ENCODE results near the gene EIF3M. TPM values are rescaled to one million over a fixed set of nuclear protein-coding genes. Genes with fewer than 3 reads are reported as not detected.
A peak's percentile ranks its signal among the peaks of the same experiment; 100 is the strongest.

Gene EIF3M
- total and polyA plus RNA-seq, 2 of the 8 experiments (the other 6 are each of a cell fraction or from before 2014, with no cell fraction given), result 302 to 444 TPM

DNA sequence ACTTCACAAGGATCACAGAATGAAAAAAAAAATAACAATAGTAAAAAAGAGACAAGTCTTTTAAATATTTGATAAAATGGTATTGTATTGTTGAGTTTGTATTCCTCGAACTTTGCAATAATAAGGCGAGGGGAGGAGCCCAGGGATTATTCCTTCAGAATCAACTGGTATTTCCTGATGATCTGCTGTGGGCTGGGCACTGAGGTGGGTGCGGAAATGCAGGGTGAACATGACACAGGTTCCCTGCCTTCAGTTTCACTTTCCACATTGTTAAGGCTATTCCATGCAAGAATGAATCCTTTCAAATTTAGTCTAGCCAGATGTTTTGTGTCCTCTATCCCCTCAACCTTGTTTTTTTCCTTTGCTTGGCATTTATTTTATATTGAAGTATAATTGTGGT is 2.1 kb upstream of the EIF3M start:
- no peak for FAIRE-seq

More for the DNA sequence above, 2.1 kb upstream of the EIF3M start:
- Histone ChIP-seq H2BK120ac (replicated peaks; ENCODE audit: low read depth, low read length) (no peak overlapping the region), H3K4ac (replicated peaks; ENCODE audit: insufficient read length, low read depth, low read length) (no peak overlapping the region), H2BK12ac (ENCODE audit: low read depth, low read length) (no peak overlapping the region), H3K23me2 (ENCODE audit: low read depth, low read length) (peaks cover 5% of the 10 kb centered on the region; the same call in 1 of the 2 replicates), H3K18ac (ENCODE audit: extremely low read depth, low read length) (no peak overlapping the region), H3K79me1 (ENCODE audit: low read depth, low read length) (no peaks in the 10 kb centered on the region; the same call in none of the 2 replicates), H3K27ac (ENCODE audit: low read depth, low read length) (no peak overlapping the region), H3K79me2 (ENCODE audit: control insufficient read depth in 1 of 2, insufficient read depth in 2 of 2, low read length in 2 of 2) (peaks cover 28 to 29% of the 10 kb centered on the region in 2 experiments), H2AK5ac (ENCODE audit: low read depth, low read length) (no peak overlapping the region), H2BK20ac (ENCODE audit: low read length) (no peak overlapping the region), H3K4me2 (ENCODE audit: insufficient read depth in 1 of 2, low read depth in 2 of 2, low read length in 2 of 2) (no peak overlapping the region), H2BK5ac (ENCODE audit: low read depth, low read length) (no peak overlapping the region; the same call in 1 of the 2 replicates), H3K56ac (replicated peaks; ENCODE audit: insufficient read length, low read depth, low read length) (no peak overlapping the region), H3K36me3 (ENCODE audit: control insufficient read depth in 2 of 4, insufficient read depth in 4 of 4, low read length in 3 of 4) (no peaks in the 10 kb centered on the region), H3K9ac (replicated peaks in 1 of 4; ENCODE audit: extremely low read depth in 1 of 4, low read depth in 3 of 4, low read length in 3 of 4) (no peak overlapping the region), H3K9me3 (ENCODE audit: insufficient read depth in 2 of 2, low read depth in 1 of 2, low read length in 1 of 2) (no peaks in the 10 kb centered on the region), H4K20me1 (replicated peaks in 1 of 2; ENCODE audit: control insufficient read depth in 1 of 2, insufficient read depth in 2 of 2, low read length in 2 of 2) (peaks cover 3 to 5% of the 10 kb centered on the region in 2 experiments), H3K4me3 (ENCODE audit: extremely low read depth in 1 of 4, insufficient read depth in 2 of 4, low read depth in 3 of 4, low read length in 4 of 4) (no peak overlapping the region), H2BK15ac (ENCODE audit: low read length) (no peak overlapping the region), H3K4me1 (replicated peaks in 1 of 4; ENCODE audit: control insufficient read depth in 3 of 4, insufficient read depth in 4 of 4, low read length in 3 of 4) (peaks cover 0 to 2% (median under 1%) of the 10 kb centered on the region in 4 experiments; a peak in 3 of 7 replicates), H4K5ac (ENCODE audit: insufficient read length, low read depth, low read length) (no peak overlapping the region), H3K23ac (ENCODE audit: insufficient read length) (no peak overlapping the region), H4K91ac (replicated peaks; ENCODE audit: insufficient read length, low read length) (no peak overlapping the region), H4K8ac (ENCODE audit: extremely low read depth, insufficient read depth, low read length) (no peak overlapping the region), H2AFZ (ENCODE audit: low read length) (0 out of 2 replicates have a peak overlapping the region, but pooled peaks have one; percentile 21), H3K14ac (ENCODE audit: insufficient read length) (no peak overlapping the region), H3K27me3 (replicated peaks in 1 of 4; ENCODE audit: control insufficient read depth in 3 of 4, extremely low read depth in 1 of 4, insufficient read depth in 3 of 4, low read length in 3 of 4) (no peaks in the 10 kb centered on the region)
- ChIA-PET POLR2A (ENCODE audit: partially characterized antibody) (no interaction called here), CTCF (ENCODE audit: partially characterized antibody) (no interaction called here)
- no peak for DNase-seq (ENCODE audit: low read depth in 1 of 2, low spot score in 2 of 2)
- 90% methylated on average over 3 of the region's 3 CpGs; no CpG with 5 or more reads in 1 of the 2 experiments for WGBS, 2 experiments (ENCODE audit: extremely low coverage in 1 of 2, insufficient coverage in 1 of 2, insufficient read length in 1 of 2, insufficient replicate concordance in 2 of 2, low coverage in 1 of 2, low lambda C conversion rate in 2 of 2, missing lambda C conversion rate in 1 of 2)
- TF ChIP-seq RAD21 (IDR thresholded peaks at IDR 0.05 in 1 of 2, conservative IDR thresholded peaks at IDR 0.05 in 1 of 2; ENCODE audit: low read depth in 2 of 2, low read length in 2 of 2) (no peak), RNF2 (IDR thresholded peaks at IDR 0.05; ENCODE audit: borderline replicate concordance, low read depth, low read length, missing control alignments, poor library complexity, severe bottlenecking) (no peak)

All from H1 (cell line).